Left forelimb (tissue), 1 donor: ENCODE data around the gene TRIML1.
"Not testable (repeated sequence)": the region's sequence is repeated elsewhere in the genome, so short reads cannot be mapped to it uniquely, and the experiment has no call there.

Experiments
- DNase-seq: peaks from one replicate; pipeline ENCODE4 v3.0.0-alpha.2; 2018; ENCODE audit warnings: low spot score

TRIML1 gene

DNA sequence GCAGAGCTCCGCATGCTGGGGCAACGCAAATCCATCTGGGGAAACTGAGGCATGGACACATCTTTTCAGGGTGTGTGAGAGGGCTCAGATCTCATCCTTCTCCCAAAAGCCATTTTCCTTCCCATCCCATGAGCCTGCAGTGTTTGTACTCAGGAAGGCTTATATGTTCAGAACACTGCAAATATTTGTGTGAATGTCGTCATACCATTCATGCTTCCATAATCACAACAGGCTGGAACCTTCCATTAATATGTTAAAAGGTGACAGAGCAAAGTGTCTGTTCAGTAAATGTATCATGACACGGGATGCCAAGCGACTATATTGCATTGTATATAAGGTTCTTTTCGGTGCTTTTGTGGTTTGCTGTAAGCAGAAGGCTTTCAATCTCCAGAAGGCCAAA, 8.5 kb downstream of the TRIML1 start:
- no peak for DNase-seq

GRCh38 chr4:188154668-188155405, 15.6 kb downstream of the TRIML1 start:
- no peak for DNase-seq

DNA sequence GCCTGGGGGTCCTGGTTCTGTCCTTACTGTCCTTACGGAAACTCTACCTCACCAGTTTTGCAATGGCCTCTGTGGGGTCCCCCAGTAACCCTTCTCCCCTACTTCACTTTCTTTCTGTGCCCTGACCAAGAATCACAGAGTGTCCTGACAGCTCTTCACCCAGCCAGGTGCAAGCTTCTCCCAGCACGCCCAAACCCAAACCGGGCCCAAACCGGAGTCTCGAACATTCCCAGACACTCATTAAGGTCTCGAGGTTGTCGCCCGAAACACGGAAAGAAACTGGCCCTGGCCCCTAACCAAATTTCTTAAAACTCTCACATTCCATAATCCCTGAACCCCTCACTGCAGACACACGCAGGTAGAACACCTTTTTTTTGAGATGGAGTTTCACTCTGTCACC, 19.1 kb downstream of the TRIML1 start:
- no peak for DNase-seq

- DNase-seq: not testable (repeated sequence)
Measured at GRCh38 chr4:188159513-188160226, 20.4 kb downstream of the TRIML1 start.

- no peak for DNase-seq
Measured at GRCh38 chr4:188160406-188160805, 21.2 kb downstream of the TRIML1 start.

- no peak for DNase-seq
Measured at GRCh38 chr4:188161167-188161566, 21.9 kb downstream of the TRIML1 start.

- no peak for DNase-seq
Measured at GRCh38 chr4:188162698-188163097, 23.5 kb downstream of the TRIML1 start.

- DNase-seq: no peak
Measured at GRCh38 chr4:188168726-188169373, 29.6 kb downstream of the TRIML1 start.

DNA sequence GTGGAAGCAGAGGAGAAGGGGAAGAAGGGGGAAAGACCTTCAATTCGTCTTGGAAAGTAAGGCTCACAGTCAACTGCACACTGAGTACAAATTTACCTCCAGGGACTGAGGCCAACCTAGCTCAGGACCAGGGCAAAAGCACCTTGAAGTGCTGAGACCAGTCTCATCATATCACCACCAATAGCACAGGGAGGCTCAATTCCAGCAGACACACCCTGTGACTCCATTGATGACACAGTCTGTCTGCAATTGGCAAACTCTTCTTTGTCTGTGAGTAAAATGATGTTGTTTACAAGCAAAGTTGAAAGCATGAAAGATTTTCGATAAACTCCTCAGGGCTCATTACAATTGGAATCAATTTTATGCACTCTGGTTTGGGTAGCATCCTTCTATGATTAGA, 32.3 kb downstream of the TRIML1 start:
- no peak for DNase-seq

- no peak for DNase-seq
Measured at GRCh38 chr4:188175288-188175687, 36.0 kb downstream of the TRIML1 start.

DNA sequence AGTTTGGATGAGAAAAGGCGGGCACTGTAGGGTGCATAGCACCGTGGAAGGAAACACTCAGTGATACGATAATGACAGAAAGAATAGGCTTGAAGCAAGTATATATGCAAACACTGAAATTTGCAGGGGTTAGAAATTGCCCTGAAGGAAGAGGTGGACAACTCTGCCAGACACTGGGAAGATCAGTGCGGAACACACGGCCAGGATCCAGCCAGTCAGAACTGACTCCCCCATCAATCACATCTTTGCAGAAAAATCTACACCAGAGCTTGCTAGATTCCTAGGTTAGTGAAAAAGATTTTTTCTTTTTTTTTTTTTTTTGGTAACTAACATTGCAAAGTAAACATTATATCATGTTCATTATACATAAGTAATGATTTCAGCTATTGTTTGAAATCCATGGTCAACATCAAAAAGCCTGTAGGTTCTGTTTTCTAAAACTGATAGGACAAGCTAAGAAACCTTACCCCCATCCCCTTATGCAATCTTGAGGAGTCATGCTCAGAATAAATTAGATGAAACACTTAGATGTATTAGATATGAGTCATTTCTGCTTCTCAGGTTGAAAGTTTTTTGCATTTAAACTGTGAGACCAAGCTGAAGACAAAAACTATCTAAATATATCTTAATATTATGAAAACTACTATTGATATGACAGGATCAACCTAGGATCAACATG, 38.9 kb downstream of the TRIML1 start:
- no peak for DNase-seq

- no peak for DNase-seq
Measured at GRCh38 chr4:188178806-188179205, 39.6 kb downstream of the TRIML1 start.

DNA sequence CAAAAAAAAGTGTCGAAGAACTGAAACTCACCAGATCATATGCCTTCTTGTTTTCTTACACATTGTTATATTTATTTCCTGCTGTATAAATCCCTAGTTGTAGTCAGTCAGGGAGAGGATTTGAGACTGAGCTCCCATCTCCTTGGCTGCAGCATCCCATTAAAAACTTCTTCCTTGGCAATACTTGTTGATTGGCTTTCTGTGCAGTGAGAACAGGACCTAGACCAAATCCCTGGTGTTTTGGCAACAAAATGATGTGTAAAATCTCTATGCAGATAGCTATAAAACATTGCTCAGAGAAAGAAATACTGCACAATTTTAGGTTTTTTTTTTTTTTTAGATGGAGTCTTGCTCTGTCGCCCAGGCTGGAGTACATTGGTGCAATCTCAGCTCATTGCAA, 47.9 kb downstream of the TRIML1 start:
- DNase-seq: no peak

DNA sequence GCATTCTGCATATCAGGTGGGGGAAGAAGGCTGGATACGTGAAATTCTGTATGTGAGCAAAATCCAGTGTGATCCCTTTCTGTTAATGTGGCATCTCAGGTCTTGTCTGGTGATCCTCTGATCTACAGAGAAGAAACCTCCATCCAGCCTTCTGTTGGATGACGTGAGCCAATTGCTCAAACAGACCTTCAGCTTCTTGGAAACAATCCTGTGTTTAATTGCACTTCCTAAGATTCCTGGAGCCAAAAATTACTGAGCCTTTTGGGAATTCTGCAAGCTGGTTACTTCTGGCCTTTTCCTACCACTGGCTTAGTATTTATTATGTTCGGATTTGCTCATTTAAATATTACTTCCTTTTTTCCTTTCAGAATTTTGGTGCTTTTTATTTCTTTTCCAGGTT, 51.2 kb downstream of the TRIML1 start:
- no peak for DNase-seq

DNA sequence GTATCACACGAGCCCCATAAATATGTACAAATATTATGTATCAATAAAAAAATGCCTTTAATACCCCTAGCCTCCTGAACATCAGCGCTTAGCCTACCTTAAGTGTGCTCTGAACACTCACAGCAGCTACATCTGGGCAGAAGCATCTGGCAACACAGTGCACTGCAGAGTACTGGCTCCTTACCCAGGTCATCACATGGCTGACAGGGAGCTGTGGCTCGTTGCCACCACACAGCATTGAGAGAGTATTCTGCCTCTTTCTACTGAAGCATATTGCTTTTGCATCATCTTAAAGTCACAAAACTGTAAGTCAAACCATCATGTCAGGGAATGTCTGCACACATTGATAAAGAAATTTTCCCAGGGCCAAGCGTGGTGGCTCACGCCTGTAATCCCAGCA, 55.2 kb downstream of the TRIML1 start:
- DNase-seq: no peak

DNA sequence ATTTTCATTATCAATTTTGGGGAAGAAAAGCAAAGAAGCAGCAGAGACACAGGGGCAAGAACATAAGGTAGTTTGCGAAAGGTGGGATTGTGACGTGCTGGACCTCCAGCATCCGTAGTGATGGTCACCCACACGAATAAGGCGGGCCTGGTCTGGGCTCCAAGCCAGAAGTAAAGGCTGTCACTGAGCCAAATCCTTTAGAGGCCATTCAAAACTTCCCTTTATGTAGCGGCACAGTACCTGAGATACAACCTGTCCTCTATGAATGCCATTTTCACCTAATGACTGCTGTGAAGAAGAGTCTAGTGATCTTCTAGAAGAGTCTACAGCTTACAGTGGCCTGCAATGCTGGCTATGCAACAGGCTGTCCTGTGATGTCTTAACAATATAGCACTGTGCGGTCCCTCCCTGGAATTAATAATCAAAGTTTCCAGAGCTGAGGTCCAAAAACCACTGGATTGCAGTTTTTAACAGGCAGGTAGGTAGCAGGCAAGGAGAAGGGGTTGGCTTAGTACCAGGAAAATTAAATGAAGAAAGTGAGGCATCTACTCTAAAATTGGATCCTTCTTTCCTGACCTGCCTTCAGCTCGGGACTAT, 56.2 kb downstream of the TRIML1 start:
- DNase-seq: peak; percentile 69

GRCh38 chr4:188196134-188196735, 57.0 kb downstream of the TRIML1 start:
- no peak for DNase-seq
